Ascending aorta (tissue), 2 donors: Measurements from ENCODE around the gene RAB8A. TPM values are rescaled to one million over a fixed set of nuclear protein-coding genes. Genes with fewer than 3 reads are reported as not detected.

Experiments used
- DNase-seq, 2 donors: peaks; one replicate each; pipeline ENCODE4 v3.0.0-alpha.2; 2019; ENCODE audit warnings: low spot score in 2 of 2
- H3K27ac ChIP-seq, 2 donors: fragments of 200-600 bp; sonication (generic); one replicate each; pipeline ENCODE4 v1.5.1; 2016 to 2017; ENCODE audit warnings: mild to moderate bottlenecking in 1 of 2
- H3K27me3 ChIP-seq: fragments of 200-600 bp; sonication (generic); one replicate; pipeline ENCODE4 v1.5.1; 2017
- H3K36me3 ChIP-seq, 2 donors: fragments of 200-600 bp; sonication (generic); one replicate each; pipeline ENCODE4 v1.5.1; 2016
- H3K4me1 ChIP-seq, 2 donors: fragments of 200-600 bp; sonication (generic); one replicate each; pipeline ENCODE4 v1.5.1; 2016 to 2017; ENCODE audit warnings: mild to moderate bottlenecking in 1 of 2
- H3K4me3 ChIP-seq, 2 donors: fragments of 200-600 bp; sonication (generic); one replicate each; pipeline ENCODE4 v1.5.1; 2016 to 2017; ENCODE audit warnings: mild to moderate bottlenecking in 1 of 2
- H3K9me3 ChIP-seq, 2 donors: fragments of 200-600 bp; sonication (generic); one replicate each; pipeline ENCODE4 v1.5.1; 2016
- intact Hi-C: fragments of 100-400 bp; cut with DNase I; formaldehyde crosslinking; loops from one replicate; pipeline ENCODE4 v1.15.1; 2023
- total RNA-seq: library from RNA; depleted of rRNA; stranded (reverse); fragments of >200 nt; gene quantifications from one replicate; pipeline ENCODE4 v1.1.0, GENCODE V29; 2016
- TF ChIP-seq, protein P1 (sequence below), 3 experiments: fragments of 200-600 bp in 2 of 3; fragments of 450-650 bp in 1 of 3; sonication (generic) in 2 of 3; IDR thresholded peaks; one replicate each; pipeline ENCODE4 v1.5.1; 2016 to 2019; ENCODE audit warnings: antibody characterized with exemption in 3 of 3, mild to moderate bottlenecking in 1 of 3, moderate library complexity in 1 of 3

RAB8A gene
- total RNA-seq, 1 donor from 2014 or later, result 35.1 TPM

DNA sequence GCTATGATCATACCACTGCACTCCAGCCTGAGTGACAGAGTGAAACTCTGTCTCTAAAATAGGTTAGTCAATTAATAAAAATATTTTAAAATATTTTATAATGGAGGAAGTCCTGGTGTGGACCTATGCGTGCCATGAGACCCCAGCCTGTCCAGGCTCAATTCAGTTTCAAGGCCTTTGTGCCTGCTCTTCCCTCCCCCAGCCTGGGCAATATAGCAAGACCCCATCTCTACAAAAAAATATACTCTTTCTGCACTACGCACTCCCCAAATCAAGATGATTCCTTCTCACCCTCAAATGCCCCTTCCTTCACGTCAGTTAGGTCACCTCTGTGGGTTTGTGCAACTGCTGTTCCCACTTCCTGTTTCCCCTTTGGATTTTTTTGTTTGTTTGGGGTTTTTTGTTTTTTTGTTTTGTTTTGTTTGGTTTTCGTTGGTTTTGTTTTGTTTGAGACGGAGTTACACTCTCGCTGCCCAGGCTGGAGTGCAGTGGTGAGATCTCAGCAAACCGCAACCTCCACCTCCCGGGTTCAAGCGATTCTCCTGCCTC, 30.4 kb downstream of the RAB8A start:
- Histone ChIP-seq H3K27ac (no peak overlapping the region), H3K9me3 (no peaks in the 10 kb centered on the region), H3K27me3 (no peaks in the 10 kb centered on the region), H3K4me3 (no peak overlapping the region), H3K4me1 (no peaks in the 10 kb centered on the region), H3K36me3 (no peaks in the 10 kb centered on the region)
- TF ChIP-seq, protein P1, sequence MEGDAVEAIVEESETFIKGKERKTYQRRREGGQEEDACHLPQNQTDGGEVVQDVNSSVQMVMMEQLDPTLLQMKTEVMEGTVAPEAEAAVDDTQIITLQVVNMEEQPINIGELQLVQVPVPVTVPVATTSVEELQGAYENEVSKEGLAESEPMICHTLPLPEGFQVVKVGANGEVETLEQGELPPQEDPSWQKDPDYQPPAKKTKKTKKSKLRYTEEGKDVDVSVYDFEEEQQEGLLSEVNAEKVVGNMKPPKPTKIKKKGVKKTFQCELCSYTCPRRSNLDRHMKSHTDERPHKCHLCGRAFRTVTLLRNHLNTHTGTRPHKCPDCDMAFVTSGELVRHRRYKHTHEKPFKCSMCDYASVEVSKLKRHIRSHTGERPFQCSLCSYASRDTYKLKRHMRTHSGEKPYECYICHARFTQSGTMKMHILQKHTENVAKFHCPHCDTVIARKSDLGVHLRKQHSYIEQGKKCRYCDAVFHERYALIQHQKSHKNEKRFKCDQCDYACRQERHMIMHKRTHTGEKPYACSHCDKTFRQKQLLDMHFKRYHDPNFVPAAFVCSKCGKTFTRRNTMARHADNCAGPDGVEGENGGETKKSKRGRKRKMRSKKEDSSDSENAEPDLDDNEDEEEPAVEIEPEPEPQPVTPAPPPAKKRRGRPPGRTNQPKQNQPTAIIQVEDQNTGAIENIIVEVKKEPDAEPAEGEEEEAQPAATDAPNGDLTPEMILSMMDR (IDR thresholded peaks at IDR 0.05), result no peak
- intact Hi-C loops, result no loop called here
- DNase-seq, result no peak

DNA sequence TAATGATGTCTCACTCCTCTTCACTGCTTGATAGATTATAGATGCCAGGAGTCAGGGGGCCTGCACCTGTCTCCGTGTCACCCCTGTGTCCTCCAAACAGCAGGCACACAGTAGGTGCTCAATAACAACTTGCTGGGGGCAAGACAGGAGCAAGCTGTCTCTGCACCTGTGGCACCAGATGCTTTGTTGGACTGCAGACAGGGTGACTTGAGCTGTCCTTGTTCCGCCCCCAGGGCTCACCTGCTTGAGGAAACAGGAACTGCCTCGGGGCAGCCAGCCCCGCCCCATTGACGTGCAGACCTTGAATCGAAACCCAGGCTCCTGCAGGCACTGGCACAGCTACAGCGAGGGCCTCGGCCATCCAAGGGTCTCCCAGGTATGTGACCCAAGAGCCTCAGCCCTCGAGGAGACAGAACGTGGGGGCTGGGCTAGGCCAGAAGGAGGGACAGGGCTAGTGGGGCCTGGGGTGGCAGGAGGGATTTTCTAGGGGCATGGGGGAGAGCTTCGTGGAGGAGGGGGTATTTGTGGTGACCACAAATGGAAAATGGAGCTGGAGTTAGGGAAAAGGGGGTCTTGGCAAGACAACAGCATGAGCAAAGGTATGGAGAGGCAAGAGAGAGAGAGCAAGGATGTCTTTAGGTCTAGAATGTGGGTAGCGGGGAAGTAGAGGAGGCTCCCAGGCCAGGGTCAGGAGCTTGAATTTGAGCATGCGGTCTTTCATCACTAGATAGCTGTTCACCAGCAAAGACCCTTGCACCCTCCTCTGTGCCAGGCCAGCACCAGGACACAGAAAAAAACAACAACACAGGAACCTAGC, 31.9 kb downstream of the RAB8A start, which contains the start of gene HSH2D:
Gene HSH2D (plus strand): TSS at position 287 of the 817 bp plus-strand sequence. CDS start 5,066 bp downstream, outside the sequence.
- H3K4me3 ChIP-seq, result no peak within 1 kb of the TSS
- H3K27ac ChIP-seq, result no peak within 1 kb of the TSS
- no peaks in the 10 kb centered on the region for H3K27me3 ChIP-seq
- no peaks in the 10 kb centered on the region for H3K9me3 ChIP-seq
- peak; percentile 30 to 74 for DNase-seq
- intact Hi-C loops, result no loop called here
- no peaks in the 10 kb centered on the region for H3K36me3 ChIP-seq
- H3K4me1 ChIP-seq, result no peaks in the 10 kb centered on the region
- TF ChIP-seq, protein P1 (IDR thresholded peaks at IDR 0.05), result no peak

DNA sequence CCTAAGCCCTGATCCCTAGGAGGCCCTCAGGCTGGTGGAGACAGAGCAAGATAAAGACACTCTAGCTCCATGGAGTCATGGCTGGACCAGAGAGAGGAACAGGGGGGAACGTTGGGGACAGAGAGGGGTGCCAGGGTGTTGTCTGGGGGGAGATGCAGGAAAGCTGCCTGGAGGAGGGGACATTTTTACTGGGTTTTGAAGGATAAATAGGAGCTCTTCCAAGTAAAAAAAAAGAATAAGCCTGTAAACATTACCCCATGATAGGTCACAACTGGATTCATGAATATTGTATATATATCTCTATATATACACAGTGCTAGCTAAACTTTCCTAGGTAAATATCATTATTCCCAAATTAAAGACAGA, 32.5 kb downstream of the RAB8A start:
- no peak overlapping the region for H3K4me3 ChIP-seq
- intact Hi-C loops, result no loop called here
- no peaks in the 10 kb centered on the region for H3K4me1 ChIP-seq
- TF ChIP-seq, protein P1 (IDR thresholded peaks at IDR 0.05), result no peak
- H3K27ac ChIP-seq, result no peak overlapping the region
- H3K36me3 ChIP-seq, result no peaks in the 10 kb centered on the region
- H3K27me3 ChIP-seq, result no peaks in the 10 kb centered on the region
- H3K9me3 ChIP-seq, result no peaks in the 10 kb centered on the region
- DNase-seq, result no peak

DNA sequence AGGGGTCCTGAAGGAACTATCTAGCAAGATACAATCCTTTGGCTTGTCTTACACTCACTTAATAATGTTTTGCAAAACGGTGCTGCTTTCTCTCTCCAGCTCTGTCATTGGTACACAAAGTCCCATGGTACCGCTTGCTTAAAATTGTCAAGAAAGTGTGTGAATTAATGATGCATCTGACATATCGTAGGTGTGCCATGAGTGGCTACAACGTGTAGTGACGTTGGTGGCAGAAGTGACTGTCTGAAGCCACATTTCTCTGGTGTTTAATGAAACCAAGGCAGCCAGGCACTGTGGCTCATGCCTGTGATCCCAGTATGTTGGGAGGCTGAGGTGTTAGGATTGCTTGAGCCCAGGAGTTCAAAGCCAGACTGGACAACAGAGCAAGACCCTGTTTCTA, 34.4 kb downstream of the RAB8A start:
- H3K4me3 ChIP-seq, result no peak overlapping the region
- no peaks in the 10 kb centered on the region for H3K4me1 ChIP-seq
- TF ChIP-seq, protein P1 (IDR thresholded peaks at IDR 0.05), result no peak
- H3K27ac ChIP-seq, result no peak overlapping the region
- no peaks in the 10 kb centered on the region for H3K9me3 ChIP-seq
- no peak for DNase-seq
- intact Hi-C loops, result no loop called here
- no peaks in the 10 kb centered on the region for H3K36me3 ChIP-seq
- H3K27me3 ChIP-seq, result no peaks in the 10 kb centered on the region

DNA sequence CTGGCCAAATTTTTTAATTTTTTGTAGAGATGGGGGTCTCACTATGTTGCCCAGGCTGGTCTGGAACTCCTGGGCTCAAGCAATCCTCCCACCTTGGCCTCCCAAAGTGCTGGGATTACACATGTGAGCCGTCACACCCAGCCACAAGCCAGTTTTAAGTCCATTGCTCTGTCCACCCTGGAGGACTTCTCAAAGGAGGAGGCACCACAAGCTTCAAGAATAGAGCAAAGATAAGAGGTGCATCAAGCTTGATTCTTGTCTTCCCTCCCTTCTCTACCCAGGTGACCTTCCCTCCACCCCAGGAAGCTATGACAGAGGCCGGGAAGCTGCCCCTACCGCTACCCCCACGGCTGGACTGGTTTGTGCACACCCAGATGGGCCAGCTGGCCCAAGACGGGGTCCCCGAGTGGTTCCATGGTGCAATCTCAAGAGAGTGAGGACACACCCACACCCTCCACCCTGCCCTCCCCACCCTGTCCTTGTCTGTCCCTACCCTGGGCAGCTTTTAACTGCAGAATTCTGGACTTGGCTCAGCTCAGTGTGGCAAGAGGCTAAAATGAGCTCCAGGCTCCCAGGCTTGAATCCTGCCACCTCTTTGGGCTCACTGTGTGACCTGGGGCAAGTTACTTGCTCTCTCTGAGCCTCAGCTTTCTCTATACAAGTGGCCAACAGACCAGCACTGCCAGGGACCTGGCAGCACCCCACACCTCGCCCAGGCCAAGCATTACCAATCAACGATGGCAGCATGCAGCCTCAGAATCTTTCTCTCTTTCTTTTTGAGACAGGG, 36.9 kb downstream of the RAB8A start:
- DNase-seq, result no peak
- no peaks in the 10 kb centered on the region for H3K36me3 ChIP-seq
- H3K27ac ChIP-seq, result no peak overlapping the region
- H3K4me3 ChIP-seq, result no peak overlapping the region
- no peaks in the 10 kb centered on the region for H3K27me3 ChIP-seq
- intact Hi-C loops, result no loop called here
- no peaks in the 10 kb centered on the region for H3K4me1 ChIP-seq
- H3K9me3 ChIP-seq, result no peaks in the 10 kb centered on the region
- TF ChIP-seq, protein P1 (IDR thresholded peaks at IDR 0.05), result no peak
